Left ventricle myocardium superior (tissue), 1 donor: Measurements from ENCODE around the gene YAE1. TPM values are rescaled to one million over a fixed set of nuclear protein-coding genes. Genes with fewer than 3 reads are reported as not detected.

Experiments used
- ATAC-seq: fragments of 200-7000 bp; cut with Tn5 transposase; one replicate; pipeline ENCODE4 v1.9.1; 2020; ENCODE audit warnings: mild to moderate bottlenecking, moderate library complexity
- DNase-seq: peaks from one replicate; pipeline ENCODE4 v3.0.0-alpha.2; 2020
- intact Hi-C: fragments of 100-400 bp; cut with micrococcal nuclease; formaldehyde crosslinking; loops from one replicate; pipeline ENCODE4 v1.11.0; 2022
- total RNA-seq: library from RNA; stranded (reverse); fragmentation: NEBNext Ultra II Directional; extraction: Animal tissue kit (Norgen Biotek cat#: 25700); gene quantifications from one replicate; pipeline ENCODE4 v1.2.1, GENCODE V29; 2021
- donor health status: DM: no; HTN: yes; CAD: no; lungs with severe emphysema.

The YAE1 gene
- total RNA-seq, 1 donor from 2014 or later: 15.9 TPM

- no peak for ATAC-seq
- intact Hi-C loops: no loop called here
- no peak for DNase-seq
These were observed 36.1 kb downstream of the YAE1 start for GRCh38 chr7:39602351-39602750.

GRCh38 chr7:39603924-39604323 is 37.7 kb downstream of the YAE1 start:
- intact Hi-C loops: no loop called here
- no peak for DNase-seq
- no peak for ATAC-seq

GRCh38 chr7:39605087-39605486 is 38.9 kb downstream of the YAE1 start:
- intact Hi-C loops: no loop called here
- ATAC-seq: no peak
- no peak for DNase-seq

GRCh38 chr7:39606352-39606751 is 40.1 kb downstream of the YAE1 start:
- peak; percentile 26 for ATAC-seq
- no peak for DNase-seq
- intact Hi-C loops: no loop called here

GRCh38 chr7:39606941-39607340 is 40.7 kb downstream of the YAE1 start:
- ATAC-seq (no peak), DNase-seq (no peak)
- intact Hi-C loops: no loop called here

GRCh38 chr7:39607865-39608264 is 41.7 kb downstream of the YAE1 start:
- intact Hi-C loops: no loop called here
- ATAC-seq (no peak), DNase-seq (no peak)

GRCh38 chr7:39608278-39608677 is 42.1 kb downstream of the YAE1 start:
- DNase-seq (no peak), ATAC-seq (no peak)
- intact Hi-C loops: no loop called here

GRCh38 chr7:39609113-39609934 is 43.1 kb downstream of the YAE1 start:
- intact Hi-C loops: no loop called here
- ATAC-seq (peak; percentile 80), DNase-seq (peak; percentile 61)

GRCh38 chr7:39609935-39610263 is 43.7 kb downstream of the YAE1 start:
- DNase-seq: no peak
- intact Hi-C loops: no loop called here
- ATAC-seq: peak; percentile 51

- intact Hi-C loops: no loop called here
- DNase-seq (no peak), ATAC-seq (no peak)
These were observed 47.4 kb downstream of the YAE1 start for GRCh38 chr7:39613577-39613976.

- DNase-seq (no peak), ATAC-seq (no peak)
- intact Hi-C loops: no loop called here
These were observed 48.1 kb downstream of the YAE1 start for GRCh38 chr7:39614299-39614698.

GRCh38 chr7:39615350-39615975 is 49.3 kb downstream of the YAE1 start:
- DNase-seq: no peak
- intact Hi-C loops: no loop called here
- ATAC-seq: no peak

GRCh38 chr7:39616138-39616537 is 49.9 kb downstream of the YAE1 start:
- DNase-seq (no peak), ATAC-seq (no peak)
- intact Hi-C loops: no loop called here

GRCh38 chr7:39617005-39617404 is 50.8 kb downstream of the YAE1 start:
- ATAC-seq: no peak
- no peak for DNase-seq
- intact Hi-C loops: no loop called here

GRCh38 chr7:39618868-39619267 is 52.7 kb downstream of the YAE1 start:
- intact Hi-C loops: no loop called here
- no peak for ATAC-seq
- no peak for DNase-seq

GRCh38 chr7:39620486-39620885 is 54.3 kb downstream of the YAE1 start:
- intact Hi-C loops: no loop called here
- DNase-seq (no peak), ATAC-seq (no peak)

GRCh38 chr7:39621261-39621660 is 55.1 kb downstream of the YAE1 start:
- no peak for DNase-seq
- intact Hi-C loops: no loop called here
- ATAC-seq: no peak

- intact Hi-C loops: no loop called here
- ATAC-seq (no peak), DNase-seq (no peak)
These were observed 55.7 kb downstream of the YAE1 start for GRCh38 chr7:39621784-39622411.
